Measurements from ENCODE around the gene ELP6.

The ELP6 gene

GRCh38 chr3:47542471-47543173 lies 29.1 kb upstream of the ELP6 start:
- no CpG with 5 or more reads among the region's 21 CpGs for WGBS (ENCODE audit: extremely low coverage, insufficient coverage, insufficient read length)
- no peak overlapping the region for H2BK5ac ChIP-seq (ENCODE audit: low read depth, low read length, poor library complexity)

GRCh38 chr3:47541583-47542108 lies 28.1 kb upstream of the ELP6 start:
- Histone ChIP-seq H4K91ac (ENCODE audit: low read depth, low read length) (no peak overlapping the region), H3K14ac (ENCODE audit: low read length) (no peak overlapping the region), H3K36me3 (ENCODE audit: control insufficient read depth in 1 of 2, insufficient read depth in 2 of 2, low read length in 2 of 2) (no peaks in the 10 kb centered on the region), H3K23ac (ENCODE audit: low read length) (no peak overlapping the region), H3K4me1 (ENCODE audit: control insufficient read depth in 1 of 2, insufficient read depth in 2 of 2, low read length in 2 of 2) (no peaks in the 10 kb centered on the region), H3K18ac (ENCODE audit: low read length) (no peak overlapping the region), H2BK5ac (ENCODE audit: low read depth, low read length, poor library complexity) (no peak overlapping the region), H3K27me3 (ENCODE audit: insufficient read depth, low read length) (no peaks in the 10 kb centered on the region), H4K12ac (ENCODE audit: low read depth, low read length) (no peak overlapping the region), H3K79me2 (ENCODE audit: control insufficient read depth, insufficient read depth, low read length, poor library complexity) (no peaks in the 10 kb centered on the region), H2BK120ac (ENCODE audit: insufficient read depth, low read length, poor library complexity) (no peak overlapping the region), H3K4me3 (ENCODE audit: low read depth, low read length) (no peak overlapping the region), H2AK5ac (ENCODE audit: low read length) (no peak overlapping the region), H3K9me3 (ENCODE audit: insufficient read depth, low read depth, low read length) (peaks cover 1% of the 10 kb centered on the region), H3K9ac (ENCODE audit: low read length) (no peak overlapping the region), H3K4me2 (ENCODE audit: low read length) (no peak overlapping the region), H3K79me1 (ENCODE audit: low read length) (no peaks in the 10 kb centered on the region), H4K8ac (ENCODE audit: low read depth, low read length) (no peak overlapping the region), H3K4ac (ENCODE audit: low read depth, low read length) (no peak overlapping the region), H2AFZ (ENCODE audit: insufficient read depth, low read length, poor library complexity) (no peak overlapping the region), H3K27ac (ENCODE audit: low read depth, low read length) (no peak overlapping the region), H2BK12ac (ENCODE audit: low read length) (no peak overlapping the region)
- no CpG with 5 or more reads among the region's 6 CpGs for WGBS (ENCODE audit: extremely low coverage, insufficient coverage, insufficient read length)
- no peak for DNase-seq

More at GRCh38 chr3:47542471-47543173, 29.1 kb upstream of the ELP6 start:
- H3K27me3 ChIP-seq (ENCODE audit: insufficient read depth, low read length): no peaks in the 10 kb centered on the region
- no peak for DNase-seq
- no peaks in the 10 kb centered on the region for H3K79me2 ChIP-seq (ENCODE audit: control insufficient read depth, insufficient read depth, low read length, poor library complexity)
- no peak overlapping the region for H3K4me3 ChIP-seq (ENCODE audit: low read depth, low read length)
- peaks cover 1% of the 10 kb centered on the region for H3K9me3 ChIP-seq (ENCODE audit: insufficient read depth, low read depth, low read length)
- H2AK5ac ChIP-seq (ENCODE audit: low read length): no peak overlapping the region
- H3K79me1 ChIP-seq (ENCODE audit: low read length): no peaks in the 10 kb centered on the region
- H2BK120ac ChIP-seq (ENCODE audit: insufficient read depth, low read length, poor library complexity): no peak overlapping the region
- no peak overlapping the region for H3K4me2 ChIP-seq (ENCODE audit: low read length)
- no peak overlapping the region for H4K12ac ChIP-seq (ENCODE audit: low read depth, low read length)
- no peak overlapping the region for H4K91ac ChIP-seq (ENCODE audit: low read depth, low read length)
- H2BK12ac ChIP-seq (ENCODE audit: low read length): no peak overlapping the region
- no peak overlapping the region for H3K18ac ChIP-seq (ENCODE audit: low read length)
- no peaks in the 10 kb centered on the region for H3K4me1 ChIP-seq (ENCODE audit: control insufficient read depth in 1 of 2, insufficient read depth in 2 of 2, low read length in 2 of 2)
- no peak overlapping the region for H3K4ac ChIP-seq (ENCODE audit: low read depth, low read length)
- H4K8ac ChIP-seq (ENCODE audit: low read depth, low read length): no peak overlapping the region
- no peaks in the 10 kb centered on the region for H3K36me3 ChIP-seq (ENCODE audit: control insufficient read depth in 1 of 2, insufficient read depth in 2 of 2, low read length in 2 of 2)
- no peak overlapping the region for H3K9ac ChIP-seq (ENCODE audit: low read length)
- H3K27ac ChIP-seq (ENCODE audit: low read depth, low read length): no peak overlapping the region
- no peak overlapping the region for H3K14ac ChIP-seq (ENCODE audit: low read length)
- no peak overlapping the region for H3K23ac ChIP-seq (ENCODE audit: low read length)
- H2AFZ ChIP-seq (ENCODE audit: insufficient read depth, low read length, poor library complexity): no peak overlapping the region

- no peak overlapping the region for H3K4ac ChIP-seq (ENCODE audit: low read depth, low read length)
- H2AFZ ChIP-seq (ENCODE audit: insufficient read depth, low read length, poor library complexity): no peak overlapping the region
- no peak overlapping the region for H4K12ac ChIP-seq (ENCODE audit: low read depth, low read length)
- no peak overlapping the region for H3K14ac ChIP-seq (ENCODE audit: low read length)
- no peak overlapping the region for H4K8ac ChIP-seq (ENCODE audit: low read depth, low read length)
- H4K91ac ChIP-seq (ENCODE audit: low read depth, low read length): no peak overlapping the region
- H3K9ac ChIP-seq (ENCODE audit: low read length): no peak overlapping the region
- H3K79me2 ChIP-seq (ENCODE audit: control insufficient read depth, insufficient read depth, low read length, poor library complexity): no peaks in the 10 kb centered on the region
- no peak overlapping the region for H2AK5ac ChIP-seq (ENCODE audit: low read length)
- H2BK5ac ChIP-seq (ENCODE audit: low read depth, low read length, poor library complexity): no peak overlapping the region
- H3K27me3 ChIP-seq (ENCODE audit: insufficient read depth, low read length): no peaks in the 10 kb centered on the region
- no peak overlapping the region for H2BK120ac ChIP-seq (ENCODE audit: insufficient read depth, low read length, poor library complexity)
- no peak overlapping the region for H3K4me2 ChIP-seq (ENCODE audit: low read length)
- H3K18ac ChIP-seq (ENCODE audit: low read length): no peak overlapping the region
- DNase-seq: no peak
- H3K36me3 ChIP-seq (ENCODE audit: control insufficient read depth in 1 of 2, insufficient read depth in 2 of 2, low read length in 2 of 2): no peaks in the 10 kb centered on the region
- no peak overlapping the region for H3K23ac ChIP-seq (ENCODE audit: low read length)
- H3K79me1 ChIP-seq (ENCODE audit: low read length): no peaks in the 10 kb centered on the region
- H3K4me1 ChIP-seq (ENCODE audit: control insufficient read depth in 1 of 2, insufficient read depth in 2 of 2, low read length in 2 of 2): no peaks in the 10 kb centered on the region
- H3K27ac ChIP-seq (ENCODE audit: low read depth, low read length): no peak overlapping the region
- WGBS (ENCODE audit: extremely low coverage, insufficient coverage, insufficient read length): no CpG with 5 or more reads among the region's 4 CpGs
- peaks cover 1% of the 10 kb centered on the region for H3K9me3 ChIP-seq (ENCODE audit: insufficient read depth, low read depth, low read length)
- H2BK12ac ChIP-seq (ENCODE audit: low read length): no peak overlapping the region
- no peak overlapping the region for H3K4me3 ChIP-seq (ENCODE audit: low read depth, low read length)
Measured at GRCh38 chr3:47540281-47540680, 26.8 kb upstream of the ELP6 start.

GRCh38 chr3:47536967-47537366 lies 23.5 kb upstream of the ELP6 start:
- no CpG with 5 or more reads among the region's 6 CpGs for WGBS (ENCODE audit: extremely low coverage, insufficient coverage, insufficient read length)
- Histone ChIP-seq H2BK5ac (ENCODE audit: low read depth, low read length, poor library complexity) (no peak overlapping the region), H4K91ac (ENCODE audit: low read depth, low read length) (no peak overlapping the region)

More at GRCh38 chr3:47536967-47537366, 23.5 kb upstream of the ELP6 start:
- no peaks in the 10 kb centered on the region for H3K36me3 ChIP-seq (ENCODE audit: control insufficient read depth in 1 of 2, insufficient read depth in 2 of 2, low read length in 2 of 2)
- no peaks in the 10 kb centered on the region for H3K79me1 ChIP-seq (ENCODE audit: low read length)
- no peak overlapping the region for H3K9ac ChIP-seq (ENCODE audit: low read length)
- H3K4me2 ChIP-seq (ENCODE audit: low read length): no peak overlapping the region
- no peak overlapping the region for H4K12ac ChIP-seq (ENCODE audit: low read depth, low read length)
- no peak overlapping the region for H3K4ac ChIP-seq (ENCODE audit: low read depth, low read length)
- H3K4me3 ChIP-seq (ENCODE audit: low read depth, low read length): no peak overlapping the region
- no peaks in the 10 kb centered on the region for H3K79me2 ChIP-seq (ENCODE audit: control insufficient read depth, insufficient read depth, low read length, poor library complexity)
- H3K23ac ChIP-seq (ENCODE audit: low read length): no peak overlapping the region
- no peak overlapping the region for H2AK5ac ChIP-seq (ENCODE audit: low read length)
- H2AFZ ChIP-seq (ENCODE audit: insufficient read depth, low read length, poor library complexity): no peak overlapping the region
- H3K27ac ChIP-seq (ENCODE audit: low read depth, low read length): no peak overlapping the region
- H2BK12ac ChIP-seq (ENCODE audit: low read length): no peak overlapping the region
- no peaks in the 10 kb centered on the region for H3K9me3 ChIP-seq (ENCODE audit: insufficient read depth, low read depth, low read length)
- H3K27me3 ChIP-seq (ENCODE audit: insufficient read depth, low read length): no peaks in the 10 kb centered on the region
- no peaks in the 10 kb centered on the region for H3K4me1 ChIP-seq (ENCODE audit: control insufficient read depth in 1 of 2, insufficient read depth in 2 of 2, low read length in 2 of 2)
- H4K8ac ChIP-seq (ENCODE audit: low read depth, low read length): no peak overlapping the region
- H3K14ac ChIP-seq (ENCODE audit: low read length): no peak overlapping the region
- no peak overlapping the region for H2BK120ac ChIP-seq (ENCODE audit: insufficient read depth, low read length, poor library complexity)
- H3K18ac ChIP-seq (ENCODE audit: low read length): no peak overlapping the region
- no peak for DNase-seq
